ENCODE results near the gene TUSC2. TPM values are rescaled to one million over a fixed set of nuclear protein-coding genes. Genes with fewer than 3 reads are reported as not detected.
"Not testable (repeated sequence)": the region's sequence is repeated elsewhere in the genome, so short reads cannot be mapped to it uniquely, and the experiment has no call there.

TUSC2 gene
- total RNA-seq, 3 donors from 2014 or later (not counting 1 experiment from before 2014, with no cell fraction given) = 18.4 to 23.4 (median 21.3) TPM

DNA sequence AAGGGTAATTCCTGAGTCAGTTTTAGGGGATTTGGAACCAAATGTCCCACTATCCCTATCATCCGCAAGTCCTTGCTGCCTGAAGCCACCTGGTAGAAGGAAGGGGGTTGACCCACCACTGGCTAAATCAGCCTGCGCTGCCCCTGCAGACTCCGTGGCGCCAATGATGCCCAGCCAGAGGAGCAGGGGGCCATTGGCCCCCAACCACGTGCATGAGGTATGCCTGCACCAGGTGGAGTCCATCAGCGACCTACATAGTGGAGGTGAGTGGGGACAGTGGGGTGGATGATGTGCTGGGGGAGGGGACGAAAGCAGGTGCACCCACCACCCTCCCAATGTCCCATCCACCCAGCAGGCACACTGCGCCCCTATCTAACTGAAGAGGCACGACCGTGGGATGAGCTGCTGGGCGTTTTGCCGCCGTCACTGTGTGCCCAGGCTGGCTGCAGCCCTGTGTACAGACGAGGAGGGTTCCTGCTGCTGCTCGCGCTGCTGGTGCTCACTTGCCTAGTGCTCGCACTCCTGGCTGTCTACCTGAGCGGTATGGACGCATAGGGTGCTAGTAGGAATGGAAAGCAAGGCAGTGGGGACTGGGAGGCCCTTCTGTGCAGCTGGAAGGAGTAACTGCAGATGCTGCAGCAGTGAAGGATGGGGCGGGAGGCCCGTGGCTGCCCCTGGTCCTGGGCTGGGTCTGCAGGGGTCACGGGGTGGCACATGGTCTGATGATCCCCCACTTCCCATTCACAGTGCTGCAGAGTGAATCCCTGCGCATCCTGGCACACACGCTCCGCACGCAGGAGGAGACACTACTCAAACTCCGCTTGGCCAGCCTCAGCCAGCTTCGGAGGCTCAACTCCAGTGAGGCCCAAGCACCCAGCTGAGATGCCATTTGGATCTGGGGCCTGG, 41.4 kb downstream of the TUSC2 start:
- Histone ChIP-seq H3K4me1 (ENCODE audit: control insufficient read depth, insufficient read depth, low read length) (peaks cover 6% of the 10 kb centered on the region), H3K27me3 (ENCODE audit: control insufficient read depth, insufficient read depth, low read length) (no peaks in the 10 kb centered on the region), H3K27ac (ENCODE audit: low read length) (no peak overlapping the region), H3K9me3 (ENCODE audit: control insufficient read depth, insufficient read depth, low read length) (no peaks in the 10 kb centered on the region), H3K4me3 (ENCODE audit: low read length) (no peak overlapping the region), H3K36me3 (ENCODE audit: control insufficient read depth, insufficient read depth, low read length) (peaks cover 23% of the 10 kb centered on the region)
- no peak overlapping the region for H3K27ac Mint-ChIP-seq
- H3K36me3 Mint-ChIP-seq = no peaks in the 10 kb centered on the region
- intact Hi-C loops (cut with micrococcal nuclease) = no loop called here
- 94% methylated on average over 27 of the region's 28 CpGs for WGBS (ENCODE audit: insufficient coverage)
- DNase-seq (no peak), ATAC-seq (no peak)
- TF ChIP-seq, protein P1, sequence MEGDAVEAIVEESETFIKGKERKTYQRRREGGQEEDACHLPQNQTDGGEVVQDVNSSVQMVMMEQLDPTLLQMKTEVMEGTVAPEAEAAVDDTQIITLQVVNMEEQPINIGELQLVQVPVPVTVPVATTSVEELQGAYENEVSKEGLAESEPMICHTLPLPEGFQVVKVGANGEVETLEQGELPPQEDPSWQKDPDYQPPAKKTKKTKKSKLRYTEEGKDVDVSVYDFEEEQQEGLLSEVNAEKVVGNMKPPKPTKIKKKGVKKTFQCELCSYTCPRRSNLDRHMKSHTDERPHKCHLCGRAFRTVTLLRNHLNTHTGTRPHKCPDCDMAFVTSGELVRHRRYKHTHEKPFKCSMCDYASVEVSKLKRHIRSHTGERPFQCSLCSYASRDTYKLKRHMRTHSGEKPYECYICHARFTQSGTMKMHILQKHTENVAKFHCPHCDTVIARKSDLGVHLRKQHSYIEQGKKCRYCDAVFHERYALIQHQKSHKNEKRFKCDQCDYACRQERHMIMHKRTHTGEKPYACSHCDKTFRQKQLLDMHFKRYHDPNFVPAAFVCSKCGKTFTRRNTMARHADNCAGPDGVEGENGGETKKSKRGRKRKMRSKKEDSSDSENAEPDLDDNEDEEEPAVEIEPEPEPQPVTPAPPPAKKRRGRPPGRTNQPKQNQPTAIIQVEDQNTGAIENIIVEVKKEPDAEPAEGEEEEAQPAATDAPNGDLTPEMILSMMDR (IDR thresholded peaks at IDR 0.05) = no peak
- no peaks in the 10 kb centered on the region for H3K27me3 Mint-ChIP-seq (ENCODE audit: low read depth in 2 of 2)
- no peak overlapping the region for H3K4me3 Mint-ChIP-seq
- H3K4me1 Mint-ChIP-seq = peaks cover 5 to 6% of the 10 kb centered on the region in 2 donors
- no peaks in the 10 kb centered on the region for H3K9me3 Mint-ChIP-seq

DNA sequence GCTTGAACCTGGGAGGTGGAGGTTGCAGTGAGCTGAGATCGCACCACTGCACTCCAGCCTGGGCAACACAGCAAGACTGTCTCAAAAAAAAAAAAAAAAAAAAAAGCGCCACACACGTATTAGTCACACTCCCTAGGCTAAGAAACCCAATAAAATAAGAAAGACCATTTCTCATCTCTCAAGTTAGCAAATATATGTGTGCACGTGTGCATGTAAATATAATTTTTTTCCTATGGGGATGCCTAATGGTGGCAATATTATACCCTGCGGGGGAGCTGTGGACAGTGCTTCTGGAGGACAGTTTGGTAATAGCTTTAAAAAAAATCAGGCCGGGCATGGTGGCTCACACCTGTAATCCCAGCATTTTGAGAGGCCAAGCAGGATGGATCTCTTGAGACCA, 43.9 kb downstream of the TUSC2 start:
- H3K4me3 Mint-ChIP-seq; H3K4me1 Mint-ChIP-seq; intact Hi-C loops (cut with micrococcal nuclease): not testable (repeated sequence)

DNA sequence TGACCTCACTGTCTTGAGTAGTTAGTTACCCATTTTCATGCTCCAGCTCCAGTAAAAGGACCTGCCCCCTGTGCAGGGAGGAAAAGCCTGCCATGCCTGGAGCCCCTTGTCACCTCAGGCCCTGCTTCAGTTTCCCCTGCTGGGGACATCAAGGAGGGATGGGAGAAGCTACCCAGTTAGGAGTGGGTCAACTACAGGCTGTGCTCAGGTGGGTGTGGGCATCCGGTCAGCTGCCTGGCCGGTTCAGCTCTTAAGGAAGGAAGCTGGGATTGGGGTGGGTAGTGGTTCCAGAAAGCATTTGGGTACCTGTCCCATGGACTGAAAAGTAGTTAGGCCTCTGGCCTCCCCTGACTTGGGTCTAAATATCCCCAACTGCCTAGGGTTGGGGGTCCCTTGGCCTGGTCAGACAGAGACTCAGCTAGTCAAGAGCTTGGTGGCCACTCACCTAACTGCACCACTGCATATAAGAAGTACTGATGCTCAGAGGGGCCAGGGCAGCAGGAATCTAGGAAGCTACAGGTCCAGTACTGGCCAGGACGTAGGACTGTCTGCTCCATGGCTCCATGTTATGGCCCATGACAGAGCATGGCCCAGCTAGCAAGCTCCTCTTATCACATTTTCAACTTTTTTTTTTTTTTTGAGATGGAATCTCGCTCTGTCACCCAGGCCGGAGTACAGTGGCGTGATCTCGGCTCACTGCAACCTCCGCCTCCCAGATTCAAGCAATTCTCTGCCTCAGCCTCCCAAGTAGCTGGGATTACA, 48.6 kb downstream of the TUSC2 start:
- H3K4me3 ChIP-seq (ENCODE audit: low read length) = no peak overlapping the region
- H3K4me1 Mint-ChIP-seq = peaks cover 2 to 15% of the 10 kb centered on the region in 2 donors
- H3K4me3 Mint-ChIP-seq = no peak overlapping the region
- peaks cover 17% of the 10 kb centered on the region for H3K4me1 ChIP-seq (ENCODE audit: control insufficient read depth, insufficient read depth, low read length)
- H3K27me3 Mint-ChIP-seq (ENCODE audit: low read depth in 2 of 2) = peaks cover 3 to 22% of the 10 kb centered on the region in 2 donors
- H3K27ac ChIP-seq (ENCODE audit: low read length) = no peak overlapping the region
- WGBS (ENCODE audit: insufficient coverage) = 91% methylated on average over 7 of the region's 8 CpGs
- no peak overlapping the region for H3K27ac Mint-ChIP-seq
- DNase-seq (no peak), ATAC-seq (no peak)
- no peaks in the 10 kb centered on the region for H3K36me3 ChIP-seq (ENCODE audit: control insufficient read depth, insufficient read depth, low read length)
- H3K9me3 ChIP-seq (ENCODE audit: control insufficient read depth, insufficient read depth, low read length) = no peaks in the 10 kb centered on the region
- no peaks in the 10 kb centered on the region for H3K9me3 Mint-ChIP-seq
- peaks cover 24% of the 10 kb centered on the region for H3K27me3 ChIP-seq (ENCODE audit: control insufficient read depth, insufficient read depth, low read length)
- intact Hi-C loops (cut with micrococcal nuclease) = no loop called here
- TF ChIP-seq, protein P1 (IDR thresholded peaks at IDR 0.05) = no peak
- no peaks in the 10 kb centered on the region for H3K36me3 Mint-ChIP-seq

More for the DNA sequence above, 43.9 kb downstream of the TUSC2 start:
- not testable (repeated sequence) for H3K9me3 Mint-ChIP-seq; H3K27me3 Mint-ChIP-seq (ENCODE audit: low read depth in 2 of 2); H3K27me3 ChIP-seq (ENCODE audit: control insufficient read depth, insufficient read depth, low read length); H3K36me3 Mint-ChIP-seq; ATAC-seq; H3K9me3 ChIP-seq (ENCODE audit: control insufficient read depth, insufficient read depth, low read length); H3K27ac ChIP-seq (ENCODE audit: low read length); DNase-seq; H3K4me1 ChIP-seq (ENCODE audit: control insufficient read depth, insufficient read depth, low read length); H3K27ac Mint-ChIP-seq; H3K4me3 ChIP-seq (ENCODE audit: low read length)
- peaks cover 17% of the 10 kb centered on the region for H3K36me3 ChIP-seq (ENCODE audit: control insufficient read depth, insufficient read depth, low read length)
- 100% methylated on average over 4 of the region's 6 CpGs for WGBS (ENCODE audit: insufficient coverage)

DNA sequence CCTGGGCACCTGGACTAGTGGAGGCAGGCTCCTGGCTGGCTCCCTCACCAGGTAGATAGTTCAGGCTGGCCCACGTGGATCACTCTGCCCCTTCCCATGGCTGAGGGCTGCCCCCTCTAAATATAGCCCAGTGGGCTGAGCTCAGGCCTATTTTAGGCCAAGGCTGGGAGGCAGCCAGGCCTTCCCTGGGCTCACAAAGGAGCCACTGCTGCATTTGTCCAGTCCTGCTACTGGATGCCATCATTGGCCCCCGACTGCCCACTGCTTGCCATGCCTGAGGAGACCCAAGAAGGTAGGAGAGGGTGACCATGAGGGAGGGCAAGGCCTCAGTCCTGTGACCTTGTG, 49.2 kb downstream of the TUSC2 start, which contains the start of gene LSMEM2:
LSMEM2 (plus strand) TSS at position 208 of the 345 bp plus-strand sequence; CDS start at position 235, 27 bp downstream.
- Histone ChIP-seq H3K27ac (ENCODE audit: low read length) (no peak within 1 kb of the TSS), H3K4me1 (ENCODE audit: control insufficient read depth, insufficient read depth, low read length) (peaks cover 22% of the 10 kb centered on the region), H3K4me3 (ENCODE audit: low read length) (no peak within 1 kb of the TSS), H3K27me3 (ENCODE audit: control insufficient read depth, insufficient read depth, low read length) (peaks cover 29% of the 10 kb centered on the region), H3K9me3 (ENCODE audit: control insufficient read depth, insufficient read depth, low read length) (no peaks in the 10 kb centered on the region), H3K36me3 (ENCODE audit: control insufficient read depth, insufficient read depth, low read length) (no peaks in the 10 kb centered on the region)
- 78% methylated on average over 2 of the region's 2 CpGs for WGBS (ENCODE audit: insufficient coverage)
- TF ChIP-seq, protein P1 (IDR thresholded peaks at IDR 0.05) = no peak
- Mint-ChIP-seq H3K27me3 (ENCODE audit: low read depth in 2 of 2) (peaks cover 7 to 26% of the 10 kb centered on the region in 2 donors), H3K4me3 (no peak within 1 kb of the TSS), H3K36me3 (no peaks in the 10 kb centered on the region), H3K4me1 (peaks cover 5 to 20% of the 10 kb centered on the region in 2 donors), H3K9me3 (no peaks in the 10 kb centered on the region), H3K27ac (no peak within 1 kb of the TSS)
- no peak for ATAC-seq
- intact Hi-C loops (cut with micrococcal nuclease) = no loop called here
- DNase-seq = no peak

All from natural killer cell (primary cell).